Medulla oblongata (tissue), 1 donor: Measurements from ENCODE around the gene TCF4.

ENCODE experiments used
- DNase-seq: peaks from one replicate; pipeline ENCODE4 v3.0.0-alpha.2; 2015; ENCODE audit errors: extremely low spot score

TCF4 gene

DNA sequence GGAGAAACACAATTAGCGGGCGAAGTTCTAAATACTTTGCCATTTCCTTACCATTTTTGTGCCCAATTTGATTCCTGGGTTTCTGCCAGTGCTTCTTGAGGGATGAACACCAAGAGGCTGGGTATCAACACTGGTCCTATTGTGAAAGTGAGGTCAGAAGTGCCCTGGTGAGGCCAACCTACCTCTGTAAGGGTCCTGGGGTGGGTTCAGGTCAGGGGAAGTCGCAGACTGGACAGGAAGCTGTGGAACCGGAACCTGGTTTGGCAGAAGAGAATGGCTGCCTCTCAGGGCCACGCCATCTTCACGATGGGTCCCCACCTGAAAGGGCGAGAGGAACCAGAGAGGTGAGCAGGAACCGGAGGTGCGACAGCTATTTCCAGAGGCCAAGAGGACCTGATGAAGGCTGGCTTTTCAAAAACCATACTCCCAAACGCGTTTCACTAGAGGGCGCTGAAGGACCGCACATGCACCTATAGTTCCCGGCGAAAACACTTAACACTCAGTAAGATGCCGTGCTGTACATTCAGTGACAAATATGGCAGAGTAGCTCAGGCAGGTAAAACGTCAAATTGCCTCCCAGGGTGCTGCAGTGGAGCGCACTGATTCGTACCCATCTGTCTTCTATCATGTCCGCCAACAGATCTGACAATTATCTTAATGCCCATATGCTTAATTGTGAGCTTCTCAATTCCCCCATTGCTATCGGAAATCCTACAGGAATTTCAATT is 353.5 kb downstream of the TCF4 start:
- peak; percentile 94 for DNase-seq

DNA sequence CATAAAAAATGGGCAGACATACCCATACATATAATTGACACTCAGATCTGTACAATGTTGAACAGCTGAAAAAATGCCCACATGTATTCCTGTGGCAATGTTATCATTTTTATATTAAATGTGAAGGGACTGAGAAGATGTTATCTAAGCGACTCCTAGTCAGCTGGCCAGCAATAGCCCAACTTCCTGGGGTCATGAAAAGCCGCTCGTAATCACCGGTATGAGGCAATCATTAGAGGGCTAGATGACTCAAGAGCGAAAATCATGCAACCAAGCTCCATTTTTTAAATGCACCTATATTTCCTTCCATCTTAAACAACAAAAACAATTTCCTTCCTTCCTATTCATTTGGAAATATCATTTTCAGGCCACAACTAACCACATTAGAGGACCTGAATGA is 354.1 kb downstream of the TCF4 start:
- DNase-seq = no peak

DNA sequence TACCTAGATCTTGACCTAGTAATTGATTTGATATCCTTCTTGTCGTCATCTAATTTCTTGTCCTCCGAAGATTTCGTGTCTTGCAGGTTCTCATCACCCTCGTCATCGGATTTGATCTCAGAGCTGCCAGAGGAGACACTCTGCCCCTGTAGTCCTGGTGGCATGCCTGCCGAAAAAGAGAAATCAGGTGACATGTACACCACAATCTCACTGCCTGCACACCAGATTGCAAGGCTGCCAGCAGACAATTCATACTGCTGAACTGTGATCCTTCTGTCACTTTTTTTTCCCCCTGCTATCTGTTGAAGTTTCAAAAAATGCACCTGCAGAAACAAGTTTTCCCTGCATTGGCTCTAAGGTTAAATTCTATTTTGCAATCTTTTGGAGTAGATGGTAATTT is 355.5 kb downstream of the TCF4 start:
- DNase-seq = no peak

DNA sequence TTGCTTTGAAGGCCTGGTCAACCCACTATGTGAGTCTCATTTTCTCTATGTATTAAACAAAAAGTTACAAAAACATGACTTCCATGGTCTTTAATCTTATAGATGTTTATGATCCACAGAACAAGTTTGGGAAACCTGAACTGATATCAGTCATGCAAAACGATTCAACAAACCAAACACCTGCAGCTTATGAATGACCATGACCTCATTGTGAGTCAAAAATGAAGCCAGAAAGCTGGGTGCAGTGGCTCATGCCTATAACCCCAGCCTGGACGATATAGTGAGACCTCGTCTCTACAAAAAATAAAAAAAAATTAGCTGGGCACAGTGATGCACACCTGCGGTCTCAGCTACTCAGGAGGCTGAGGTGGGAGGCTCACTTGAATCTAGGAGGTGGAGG is 358.3 kb downstream of the TCF4 start:
- DNase-seq = no peak

DNA sequence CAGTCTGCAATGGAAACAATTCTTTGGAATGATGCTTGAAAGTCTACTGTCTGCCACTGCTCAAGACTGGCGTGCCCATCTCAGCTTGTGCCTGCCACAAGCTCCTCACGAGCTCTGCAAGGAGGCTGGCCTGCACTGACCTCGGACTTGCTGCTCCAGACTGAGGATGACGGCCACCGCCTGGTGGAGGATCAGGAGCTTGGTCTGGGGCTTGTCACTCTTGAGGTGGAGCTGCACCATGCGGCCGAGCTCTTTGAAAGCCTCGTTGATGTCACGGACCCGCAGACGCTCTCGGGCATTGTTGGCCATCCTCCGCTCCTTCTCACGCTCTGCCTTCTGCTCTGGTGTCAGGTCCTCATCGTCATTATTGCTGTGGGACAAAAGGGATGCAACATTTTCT is 359.3 kb downstream of the TCF4 start:
- DNase-seq = no peak

DNA sequence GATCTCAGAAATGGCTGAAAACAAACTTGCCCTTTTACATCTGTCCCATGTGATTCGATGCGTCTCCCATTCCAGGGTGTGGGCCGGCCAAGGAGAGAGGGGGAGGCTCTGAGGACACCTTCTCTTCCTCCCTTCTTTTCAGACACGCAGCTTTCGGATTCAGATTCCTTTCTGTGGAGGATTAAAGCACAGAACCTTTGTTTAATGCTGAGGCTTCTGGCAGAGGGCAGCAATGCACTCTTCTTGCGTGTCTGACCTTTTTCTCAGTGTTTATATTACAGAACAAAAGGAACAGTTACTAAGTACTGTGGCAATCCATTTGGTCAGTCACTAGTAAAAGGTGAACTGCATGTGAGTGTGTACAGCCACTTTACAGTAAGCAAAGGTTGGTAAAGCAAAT is 359.8 kb downstream of the TCF4 start:
- DNase-seq = no peak

GRCh38 chr18:55227771-55228170 is 360.2 kb downstream of the TCF4 start:
- DNase-seq = no peak

GRCh38 chr18:55226044-55226443 is 361.9 kb downstream of the TCF4 start:
- no peak for DNase-seq

DNA sequence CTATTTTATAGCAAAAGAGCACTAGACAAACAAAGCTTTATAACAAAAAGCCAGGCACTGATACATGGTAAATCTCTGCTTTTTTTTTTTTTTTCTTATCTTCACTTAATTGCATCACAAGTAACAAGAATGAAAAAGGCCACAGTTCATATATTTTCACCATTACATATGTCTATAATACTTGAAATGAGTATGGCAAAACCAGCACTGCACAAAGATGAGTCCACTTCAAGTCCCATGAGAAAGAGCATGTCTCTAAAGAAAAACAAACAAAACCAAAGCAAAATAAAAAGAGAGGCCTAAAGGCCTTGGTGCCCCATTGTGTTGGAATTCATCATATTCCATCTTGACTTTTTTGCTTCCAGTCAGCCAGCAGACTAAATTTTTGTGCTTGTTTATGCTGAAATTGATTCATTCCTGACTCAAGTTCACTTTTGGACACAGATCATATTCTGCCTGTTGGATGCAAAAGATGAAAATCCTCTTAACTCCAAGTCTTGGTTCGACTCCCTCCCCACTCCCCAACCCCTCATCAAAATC is 363.8 kb downstream of the TCF4 start:
- no peak for DNase-seq

DNA sequence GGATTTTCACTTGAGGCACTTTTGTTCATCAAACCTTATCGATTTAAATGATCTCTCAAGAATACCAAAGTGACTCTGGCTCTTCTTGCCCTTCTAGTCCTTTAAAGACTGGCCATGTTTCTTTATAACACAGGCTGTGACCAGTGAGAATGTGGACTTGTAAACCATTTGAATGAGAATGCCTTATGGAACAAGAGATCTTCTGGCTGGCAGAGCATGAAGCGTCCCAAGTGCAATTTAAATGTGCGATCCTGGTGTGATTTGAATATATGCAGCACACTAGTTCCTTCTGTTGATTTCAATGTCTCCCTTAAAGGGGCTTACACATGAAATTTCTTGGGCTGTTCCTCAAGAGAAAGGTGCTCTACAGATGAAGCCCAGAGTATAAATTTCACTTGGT is 366.4 kb downstream of the TCF4 start:
- DNase-seq = no peak

GRCh38 chr18:55220523-55220922 is 367.5 kb downstream of the TCF4 start:
- DNase-seq = peak; percentile 63

DNA sequence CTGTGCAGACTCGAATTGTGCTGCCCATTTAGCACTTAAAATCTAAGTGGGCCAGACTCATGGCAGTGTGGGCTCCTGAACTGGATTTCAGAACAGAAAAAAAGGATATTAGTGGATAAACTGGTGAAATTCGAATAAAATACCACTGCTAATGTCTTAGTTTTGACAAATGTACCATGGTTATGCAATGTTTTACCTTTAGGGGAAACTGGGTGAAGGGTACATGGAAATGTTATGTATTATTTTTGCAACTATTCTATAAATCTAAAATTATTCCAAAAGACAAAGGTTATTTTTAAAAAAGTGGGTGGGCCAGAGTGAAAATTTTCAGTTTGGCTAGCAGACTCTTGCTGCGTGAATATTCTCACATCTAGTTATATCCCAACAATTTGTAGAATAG is 368.2 kb downstream of the TCF4 start:
- DNase-seq = no peak

GRCh38 chr18:55219059-55219458 is 368.9 kb downstream of the TCF4 start:
- no peak for DNase-seq

DNA sequence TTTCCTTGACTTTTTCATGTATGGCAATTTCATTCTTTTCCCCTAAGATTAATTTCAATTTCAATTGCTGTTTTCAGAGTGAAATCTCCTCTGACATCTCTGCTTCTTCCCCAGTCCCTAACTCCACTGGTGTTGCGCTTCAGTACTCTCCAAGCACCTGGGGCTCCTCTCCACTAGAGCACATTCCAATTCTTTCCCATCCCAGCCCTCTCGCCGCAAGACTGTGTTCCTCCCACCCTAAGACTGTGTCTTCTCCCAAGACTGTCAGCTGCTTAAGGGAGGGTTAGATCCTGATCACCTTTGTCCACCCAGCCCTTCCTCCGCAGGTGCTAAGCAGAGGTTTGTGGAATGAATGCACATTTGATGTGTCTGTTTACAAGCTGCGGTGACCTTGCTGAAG is 373.0 kb downstream of the TCF4 start:
- no peak for DNase-seq

DNA sequence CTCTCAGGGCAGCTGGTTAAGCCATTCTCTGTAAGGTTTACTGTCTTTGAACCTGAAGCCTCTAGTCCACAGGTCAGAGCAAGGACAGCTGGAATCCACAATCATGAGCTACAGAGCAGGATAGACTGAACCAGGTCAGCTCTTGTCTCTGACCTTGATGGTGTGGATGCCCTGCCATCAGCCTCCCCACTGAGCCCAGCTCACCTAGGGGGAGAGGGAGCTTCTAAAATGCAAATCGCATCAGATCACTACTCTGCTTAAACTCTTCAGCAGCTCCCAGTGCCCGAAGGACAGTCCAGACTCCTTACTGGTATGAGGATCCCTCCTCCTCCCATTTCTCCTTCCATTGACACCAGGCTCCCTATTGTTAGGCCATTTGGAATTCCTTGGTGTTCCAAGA is 373.5 kb downstream of the TCF4 start:
- DNase-seq = no peak

GRCh38 chr18:55213586-55213985 is 374.4 kb downstream of the TCF4 start:
- no peak for DNase-seq

GRCh38 chr18:55206927-55207326 is 381.1 kb downstream of the TCF4 start:
- DNase-seq = no peak

GRCh38 chr18:55202232-55202917 is 385.6 kb downstream of the TCF4 start:
- no peak for DNase-seq

DNA sequence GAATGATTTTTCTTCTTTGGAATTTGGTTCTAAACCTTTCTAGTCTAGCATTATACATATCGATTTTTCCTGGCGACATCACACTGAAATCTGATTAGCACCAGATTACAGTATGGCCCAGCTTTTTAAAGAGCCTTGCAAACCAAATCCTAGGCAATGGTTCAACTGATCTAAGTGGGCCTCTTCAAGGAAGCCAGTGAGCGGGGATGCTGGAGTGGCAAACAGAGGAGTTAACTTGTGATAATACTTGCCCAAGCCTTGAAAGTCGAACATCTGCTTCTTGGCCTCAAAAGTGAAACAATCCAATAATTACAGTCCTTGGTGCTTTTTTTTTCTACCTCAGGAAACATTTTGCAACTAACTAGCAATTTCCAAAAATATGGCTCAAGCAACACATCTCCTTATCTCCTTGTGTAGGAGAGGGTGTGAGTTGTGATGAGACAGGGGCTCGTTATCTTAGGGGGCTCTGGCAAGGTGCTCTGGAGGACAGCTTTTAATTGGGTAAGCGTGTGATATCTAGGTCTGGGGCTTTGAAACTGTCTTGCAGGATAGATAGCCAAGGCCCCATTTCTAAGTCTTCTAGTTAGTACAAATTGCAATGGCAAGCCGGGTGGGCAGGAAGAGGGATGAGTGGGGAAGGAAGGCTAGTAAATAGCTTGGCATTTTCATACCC is 388.6 kb downstream of the TCF4 start:
- no peak for DNase-seq

GRCh38 chr18:55195863-55196262 is 392.1 kb downstream of the TCF4 start:
- DNase-seq = no peak

- DNase-seq = no peak
These were observed 398.0 kb downstream of the TCF4 start for GRCh38 chr18:55189972-55190371.

- DNase-seq = no peak
These were observed 401.4 kb downstream of the TCF4 start for GRCh38 chr18:55186588-55186987.

- no peak for DNase-seq
These were observed 402.6 kb downstream of the TCF4 start for GRCh38 chr18:55185391-55185790.
